HUDEP-2 (cell line): ENCODE results near the gene SAMD4A.
"Not testable (repeated sequence)": the region's sequence is repeated elsewhere in the genome, so short reads cannot be mapped to it uniquely, and the experiment has no call there.

ENCODE experiments used
- DNase-seq, 76 experiments: peaks; one replicate each; lab custom pipeline; 2025; ENCODE audit not compliant: unreplicated experiment in 76 of 76; lab: John Stamatoyannopoulos, UW

SAMD4A gene

GRCh38 chr14:54591461-54591860 is 24.5 kb downstream of the SAMD4A start:
- DNase-seq = no peak

GRCh38 chr14:54591866-54592265 is 24.9 kb downstream of the SAMD4A start:
- DNase-seq = no peak

- DNase-seq = no peak
Measured at GRCh38 chr14:54593860-54594259, 26.9 kb downstream of the SAMD4A start.

GRCh38 chr14:54594537-54594936 is 27.6 kb downstream of the SAMD4A start:
- DNase-seq = no peak

- DNase-seq = peak in 3 of 76 experiments; percentile 5 to 23 (median 10)
Measured at GRCh38 chr14:54597795-54598443, 31.0 kb downstream of the SAMD4A start.

- DNase-seq = no peak
Measured at GRCh38 chr14:54599966-54600716, 33.2 kb downstream of the SAMD4A start.

- DNase-seq = no peak
Measured at GRCh38 chr14:54600717-54601109, 33.8 kb downstream of the SAMD4A start.

GRCh38 chr14:54603362-54603761 is 36.4 kb downstream of the SAMD4A start:
- no peak for DNase-seq

GRCh38 chr14:54606178-54606577 is 39.2 kb downstream of the SAMD4A start:
- no peak for DNase-seq

- no peak for DNase-seq
Measured at GRCh38 chr14:54606631-54607133, 39.8 kb downstream of the SAMD4A start.

GRCh38 chr14:54609576-54609975 is 42.6 kb downstream of the SAMD4A start:
- DNase-seq = no peak

GRCh38 chr14:54610051-54610977 is 43.4 kb downstream of the SAMD4A start:
- no peak for DNase-seq

GRCh38 chr14:54614296-54614695 is 47.4 kb downstream of the SAMD4A start:
- no peak for DNase-seq

- peak in 3 of 76 experiments; percentile 5 to 17 (median 14) for DNase-seq
Measured at GRCh38 chr14:54617467-54617866, 50.5 kb downstream of the SAMD4A start.

- DNase-seq = no peak
Measured at GRCh38 chr14:54621686-54622085, 54.8 kb downstream of the SAMD4A start.

- peak in 2 of 76 experiments; percentile 2 to 10 for DNase-seq
Measured at GRCh38 chr14:54622192-54622958, 55.4 kb downstream of the SAMD4A start.

- DNase-seq = no peak
Measured at GRCh38 chr14:54623279-54624004, 56.5 kb downstream of the SAMD4A start.

GRCh38 chr14:54624005-54624358 is 57.1 kb downstream of the SAMD4A start:
- not testable (repeated sequence) for DNase-seq

- DNase-seq = no peak
Measured at GRCh38 chr14:54625112-54625511, 58.2 kb downstream of the SAMD4A start.

GRCh38 chr14:54627219-54627539 is 60.3 kb downstream of the SAMD4A start:
- DNase-seq = no peak
